K562 (cell line): ENCODE data around the gene C22orf39. TPM values are rescaled to one million over a fixed set of nuclear protein-coding genes. Genes with fewer than 3 reads are reported as not detected.
A peak's percentile ranks its signal among the peaks of the same experiment; 100 is the strongest.

Experiments used
- CREM ChIP-seq: IDR thresholded peaks from 2 replicates; pipeline ENCODE4 v1.6.1; 2014; ENCODE audit warnings: antibody characterized with exemption, low read depth
- HDGF ChIP-seq: fragments of 450-650 bp; IDR thresholded peaks from 2 replicates; pipeline ENCODE4 v1.6.1; 2016
- IRF2 ChIP-seq: sonication (generic); formaldehyde crosslinking; IDR thresholded peaks from 2 replicates; pipeline ENCODE4 v1.8.1; 2022; ENCODE audit warnings: mild to moderate bottlenecking, missing genetic modification reagents
- KHSRP ChIP-seq: fragments of 450-650 bp; IDR thresholded peaks from 2 replicates; pipeline ENCODE4 v1.6.1; 2017
- MAFF ChIP-seq: IDR thresholded peaks from 2 replicates; pipeline ENCODE4 v1.6.1; 2012; ENCODE audit warnings: low read length, improper control_type of control experiment
- MLLT1 ChIP-seq, 2 experiments: fragments of 450-650 bp; IDR thresholded peaks; 2 replicates each; pipeline ENCODE4 v1.6.1; 2016
- MTA3 ChIP-seq: fragments of 450-650 bp; formaldehyde crosslinking; IDR thresholded peaks from 2 replicates; pipeline ENCODE4 v1.6.1; 2017; ENCODE audit warnings: mild to moderate bottlenecking, borderline replicate concordance
- NEUROD1 ChIP-seq: fragments of 150-350 bp; IDR thresholded peaks from 2 replicates; pipeline ENCODE4 v1.6.1; 2014; ENCODE audit warnings: borderline replicate concordance, low read length, low read depth; ENCODE audit not compliant: partially characterized antibody
- NUFIP1 ChIP-seq: fragments of 450-650 bp; IDR thresholded peaks from 2 replicates; pipeline ENCODE4 v1.6.1; 2018; ENCODE audit not compliant: partially characterized antibody
- PRMT5 ChIP-seq: sonication (generic); formaldehyde crosslinking; IDR thresholded peaks from 2 replicates; pipeline ENCODE4 v1.5.0; 2020; ENCODE audit warnings: missing genetic modification reagents
- SMC3 ChIP-seq: conservative IDR thresholded peaks from 2 replicates; pipeline ENCODE4 v1.6.1; 2011; ENCODE audit warnings: low read depth, low read length, improper control_type of control experiment; ENCODE audit not compliant: insufficient read depth
- THAP12 ChIP-seq: fragments of 250-450 bp; sonication (Bioruptor Pico); IDR thresholded peaks from 2 replicates; pipeline ENCODE4 v1.9.0; 2021; ENCODE audit warnings: mild to moderate bottlenecking, inconsistent platforms
- ZBTB11 ChIP-seq, 3 experiments: fragments of 200-800 bp in 1 of 3; fragments of 250-450 bp in 1 of 3; fragments of 450-650 bp in 1 of 3; sonication (Bioruptor Pico) in 1 of 3; sonication (Bioruptor generic) in 1 of 3; formaldehyde crosslinking in 1 of 3; IDR thresholded peaks; 2 replicates each; pipeline versions ENCODE4 v1.6.1 to v1.8.0; 2016 to 2022; ENCODE audit warnings: mild to moderate bottlenecking in 2 of 3, missing genetic modification characterization in 2 of 3, missing compliant biosample characterization in 1 of 3, moderate library complexity in 1 of 3
- ZNF316 ChIP-seq: fragments of 450-650 bp; IDR thresholded peaks from 2 replicates; pipeline ENCODE4 v1.6.1; 2016
- ZNF347 ChIP-seq: fragments of 450-650 bp; formaldehyde crosslinking; IDR thresholded peaks from 2 replicates; pipeline ENCODE4 v1.4.0; 2020; ENCODE audit warnings: low read depth, mild to moderate bottlenecking, moderate library complexity
- ZNF444 ChIP-seq: fragments of 250-450 bp; sonication (Bioruptor Pico); IDR thresholded peaks from 2 replicates; pipeline ENCODE4 v1.4.0; 2020; ENCODE audit warnings: mild to moderate bottlenecking, moderate library complexity
- ZNF518B ChIP-seq: fragments of 250-450 bp; sonication (Bioruptor Pico); IDR thresholded peaks from 2 replicates; pipeline ENCODE4 v1.5.0; 2021; ENCODE audit warnings: mild to moderate bottlenecking, moderate library complexity
- polyA plus RNA-seq, 8 experiments: library from polyadenylated mRNA; depleted of rRNA in 4 of 8; stranded (reverse) in 5 of 8; unstranded in 3 of 8; fragments of >200 nt; fragmentation: Nextera tagmentation in 2 of 8; fragmentation: Illumina TruSeq in 1 of 8; extraction: Ambion mirVana in 2 of 8; extraction: Trizol in 1 of 8; gene quantifications; 2 replicates each; pipeline versions ENCODE4 v1.2.1 to v1.2.3, GENCODE V29; 2011 to 2014; ENCODE audit warnings: inconsistent platforms in 1 of 8, missing spikeins in 1 of 8
- total RNA-seq, 7 experiments: library from RNA; depleted of rRNA in 6 of 7; stranded (reverse); fragments of >200 nt in 6 of 7; fragmentation: Illumina TruSeq in 2 of 7; extraction: Trizol in 2 of 7; gene quantifications; 2 replicates each; pipeline versions ENCODE4 v1.2.1 to v1.2.3, GENCODE V29; 2011 to 2021; ENCODE audit warnings: low replicate concordance in 1 of 7

Gene C22orf39
- total and polyA plus RNA-seq, 9 of the 15 experiments (the other 6 are each of a cell fraction or from before 2014, with no cell fraction given), result 20.4 to 139 (median 66.8) TPM

GRCh38 chr22:19394274-19395050, 53.0 kb downstream of the C22orf39 start (continued):
- TF ChIP-seq MTA3, result no peak
- TF ChIP-seq PRMT5, result peak; percentile 64; the same call in 1 of the 2 replicates
- TF ChIP-seq MAFF, result no peak
- TF ChIP-seq ZBTB11 (CRISPR knock-in tag; IDR thresholded peaks at IDR 0.05), result peak in 1 of 3 experiments; percentile 3; a peak in 1 of 6 replicates
- no peak for TF ChIP-seq IRF2 (CRISPR knock-in tag)
- no peak for TF ChIP-seq MLLT1 (IDR thresholded peaks at IDR 0.05)
- TF ChIP-seq ZNF518B, result no peak
- TF ChIP-seq NEUROD1, result no peak
- no peak for TF ChIP-seq ZNF444
- no peak for TF ChIP-seq KHSRP
- no peak for TF ChIP-seq THAP12 (CRISPR knock-in tag)
- TF ChIP-seq SMC3, result no peak
- TF ChIP-seq ZNF316, result no peak
- TF ChIP-seq HDGF, result no peak
- TF ChIP-seq NUFIP1, result no peak
- no peak for TF ChIP-seq CREM
- TF ChIP-seq ZNF347, result no peak
